Pons (tissue), 1 donor: ENCODE results near the gene DUSP5.
"Not testable (repeated sequence)": the region's sequence is repeated elsewhere in the genome, so short reads cannot be mapped to it uniquely, and the experiment has no call there.

Source experiments
- DNase-seq: peaks from one replicate; pipeline ENCODE4 v3.0.0-alpha.2; 2016; ENCODE audit warnings: low spot score

The DUSP5 gene

GRCh38 chr10:110497438-110498086, at the start of gene DUSP5:
TSS of gene DUSP5 (plus strand) at chr10:110497907. CDS start at chr10:110498122, 215 bp downstream.
- peak; percentile 92 for DNase-seq

- DNase-seq = no peak
These were observed 48.9 kb upstream of the DUSP5 start for GRCh38 chr10:110448682-110449418.

GRCh38 chr10:110455446-110455845, 42.3 kb upstream of the DUSP5 start:
- DNase-seq = no peak

- DNase-seq = no peak
These were observed 41.7 kb upstream of the DUSP5 start for GRCh38 chr10:110456046-110456445.

- DNase-seq = no peak
These were observed 41.1 kb upstream of the DUSP5 start for GRCh38 chr10:110456523-110457091.

- no peak for DNase-seq
These were observed 39.9 kb upstream of the DUSP5 start for GRCh38 chr10:110457851-110458250.

GRCh38 chr10:110458266-110458920, 39.3 kb upstream of the DUSP5 start:
- no peak for DNase-seq

GRCh38 chr10:110459600-110459999, 38.1 kb upstream of the DUSP5 start:
- DNase-seq = no peak

GRCh38 chr10:110460111-110460809, 37.4 kb upstream of the DUSP5 start:
- DNase-seq = no peak

- DNase-seq = no peak
These were observed 36.6 kb upstream of the DUSP5 start for GRCh38 chr10:110461088-110461487.

- no peak for DNase-seq
These were observed 36.2 kb upstream of the DUSP5 start for GRCh38 chr10:110461530-110461929.

- peak; percentile 6 for DNase-seq
These were observed 35.3 kb upstream of the DUSP5 start for GRCh38 chr10:110462166-110463095.

- not testable (repeated sequence) for DNase-seq
These were observed 29.4 kb upstream of the DUSP5 start for GRCh38 chr10:110468258-110468657.

- DNase-seq = not testable (repeated sequence)
These were observed 27.2 kb upstream of the DUSP5 start for GRCh38 chr10:110470541-110470940.

GRCh38 chr10:110471566-110472139, 26.1 kb upstream of the DUSP5 start:
- DNase-seq = no peak

- no peak for DNase-seq
These were observed 23.7 kb upstream of the DUSP5 start for GRCh38 chr10:110474017-110474416.

- DNase-seq = no peak
These were observed 22.9 kb upstream of the DUSP5 start for GRCh38 chr10:110474826-110475225.

GRCh38 chr10:110475722-110476515, 21.8 kb upstream of the DUSP5 start:
- no peak for DNase-seq

- DNase-seq = no peak
These were observed 18.0 kb upstream of the DUSP5 start for GRCh38 chr10:110479710-110480109.

GRCh38 chr10:110480387-110480786, 17.3 kb upstream of the DUSP5 start:
- DNase-seq = no peak
